DOHH2 (cell line): ENCODE results near the gene SPINT1.
A peak's percentile ranks its signal among the peaks of the same experiment; 100 is the strongest.
"Not testable (repeated sequence)": the region's sequence is repeated elsewhere in the genome, so short reads cannot be mapped to it uniquely, and the experiment has no call there.

ENCODE experiments used
- H3F3A ChIP-seq: fragments of 200-600 bp; sonication (generic), shearing (Covaris generic); 2 replicates; pipeline ENCODE4 v1.6.0; 2016; ENCODE audit warnings: antibody characterized with exemption, mild to moderate bottlenecking; ENCODE audit not compliant: control insufficient read depth, insufficient read depth
- H3K27ac ChIP-seq: fragments of 200-600 bp; sonication (generic); 2 replicates; pipeline ENCODE4 v1.5.1; 2014; ENCODE audit warnings: low read depth, mild to moderate bottlenecking, low read length, moderate library complexity
- H3K27me3 ChIP-seq: fragments of 200-600 bp; sonication (generic); 2 replicates; pipeline ENCODE4 v1.6.1; 2014; ENCODE audit warnings: mild to moderate bottlenecking, low read length, mixed read lengths; ENCODE audit not compliant: control insufficient read depth
- H3K36me3 ChIP-seq: fragments of 200-600 bp; sonication (generic); 2 replicates; pipeline ENCODE4 v1.6.1; 2014; ENCODE audit warnings: mild to moderate bottlenecking, low read length, moderate library complexity, mixed read lengths; ENCODE audit not compliant: control insufficient read depth
- H3K4me1 ChIP-seq: fragments of 200-600 bp; sonication (generic); 2 replicates; pipeline ENCODE4 v1.6.1; 2014; ENCODE audit warnings: mild to moderate bottlenecking, low read length, mixed read lengths; ENCODE audit not compliant: control insufficient read depth
- H3K4me2 ChIP-seq: fragments of 200-600 bp; sonication (generic); 2 replicates; pipeline ENCODE4 v1.6.0; 2014; ENCODE audit warnings: mild to moderate bottlenecking, low read length, moderate library complexity
- H3K4me3 ChIP-seq: fragments of 200-600 bp; sonication (generic); 2 replicates; pipeline ENCODE4 v1.5.1; 2014; ENCODE audit warnings: mild to moderate bottlenecking, low read length, mixed read lengths
- H3K79me2 ChIP-seq: fragments of 200-600 bp; sonication (generic); 2 replicates; pipeline ENCODE4 v1.6.1; 2014; ENCODE audit warnings: mild to moderate bottlenecking, low read length, mixed read lengths; ENCODE audit not compliant: control insufficient read depth
- H3K9me2 ChIP-seq: fragments of 200-600 bp; sonication (generic); replicated peaks from 2 replicates; pipeline ENCODE4 v1.6.1; 2014; ENCODE audit warnings: mild to moderate bottlenecking, low read length, mixed read lengths; ENCODE audit not compliant: control insufficient read depth
- H3K9me3 ChIP-seq: fragments of 200-600 bp; sonication (generic); 2 replicates; pipeline ENCODE4 v1.6.1; 2014; ENCODE audit warnings: antibody characterized with exemption, low read length, mixed read lengths; ENCODE audit not compliant: control insufficient read depth, insufficient read depth
- H4K20me1 ChIP-seq: fragments of 200-600 bp; sonication (generic); 2 replicates; pipeline ENCODE4 v1.6.0; 2014; ENCODE audit warnings: low read depth, mild to moderate bottlenecking, antibody characterized with exemption, low read length, moderate library complexity; ENCODE audit not compliant: control insufficient read depth, insufficient read depth
- CTCF ChIP-seq: fragments of 200-600 bp; sonication (generic); IDR thresholded peaks from one replicate; pipeline ENCODE4 v1.5.1; 2014; ENCODE audit warnings: antibody characterized with exemption, mild to moderate bottlenecking, low read depth, low read length; ENCODE audit not compliant: poor library complexity, severe bottlenecking
- EZH2phosphoT487 ChIP-seq: fragments of 200-600 bp; sonication (generic); IDR thresholded peaks from 2 replicates; pipeline ENCODE4 v1.6.1; 2017; ENCODE audit warnings: borderline replicate concordance, mild to moderate bottlenecking, antibody characterized with exemption, low read length, moderate library complexity, mixed read lengths

The SPINT1 gene

DNA sequence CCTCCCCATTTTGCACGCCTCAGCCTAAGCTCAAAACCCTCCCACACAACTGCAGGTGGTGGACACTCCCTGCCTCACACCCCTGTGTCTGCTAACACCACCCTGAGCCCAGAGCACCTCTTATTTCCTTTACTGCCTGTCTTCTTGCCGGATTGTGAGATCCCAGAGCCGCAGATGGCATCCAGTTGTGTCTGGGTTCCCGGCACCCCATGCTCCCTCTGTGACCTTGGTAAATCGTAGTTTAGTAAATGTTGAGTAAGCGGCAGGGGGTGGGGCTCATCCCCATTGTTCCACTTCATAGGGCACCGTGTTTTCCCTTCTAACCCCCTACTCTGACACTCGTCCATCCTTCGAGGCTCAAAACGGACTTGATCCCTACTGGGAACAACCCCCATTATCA lies 14.9 kb downstream of the SPINT1 start:
- Histone ChIP-seq H3K79me2 (no peaks in the 10 kb centered on the region), H3K27me3 (no peaks in the 10 kb centered on the region), H4K20me1 (no peaks in the 10 kb centered on the region), H3K9me2 (no peaks in the 10 kb centered on the region), H3K36me3 (no peaks in the 10 kb centered on the region), H3K9me3 (no peaks in the 10 kb centered on the region), H3K4me3 (no peak overlapping the region), H3K4me1 (peaks cover 4% of the 10 kb centered on the region), H3F3A (no peaks in the 10 kb centered on the region; the same call in 1 of the 2 replicates), H3K27ac (no peak overlapping the region), H3K4me2 (no peak overlapping the region)
- TF ChIP-seq CTCF, result no peak
- no peak for TF ChIP-seq EZH2phosphoT487

- Histone ChIP-seq H3K9me3 (no peaks in the 10 kb centered on the region), H4K20me1 (no peaks in the 10 kb centered on the region), H3K4me3 (no peak overlapping the region), H3F3A (no peaks in the 10 kb centered on the region; the same call in 1 of the 2 replicates), H3K27me3 (no peaks in the 10 kb centered on the region), H3K27ac (no peak overlapping the region), H3K79me2 (no peaks in the 10 kb centered on the region), H3K36me3 (no peaks in the 10 kb centered on the region), H3K4me1 (peaks cover 4% of the 10 kb centered on the region), H3K4me2 (no peak overlapping the region), H3K9me2 (no peaks in the 10 kb centered on the region)
- TF ChIP-seq EZH2phosphoT487 (no peak), CTCF (peak; percentile 92)
Observed at GRCh38 chr15:40859206-40859851, 15.5 kb downstream of the SPINT1 start.

DNA sequence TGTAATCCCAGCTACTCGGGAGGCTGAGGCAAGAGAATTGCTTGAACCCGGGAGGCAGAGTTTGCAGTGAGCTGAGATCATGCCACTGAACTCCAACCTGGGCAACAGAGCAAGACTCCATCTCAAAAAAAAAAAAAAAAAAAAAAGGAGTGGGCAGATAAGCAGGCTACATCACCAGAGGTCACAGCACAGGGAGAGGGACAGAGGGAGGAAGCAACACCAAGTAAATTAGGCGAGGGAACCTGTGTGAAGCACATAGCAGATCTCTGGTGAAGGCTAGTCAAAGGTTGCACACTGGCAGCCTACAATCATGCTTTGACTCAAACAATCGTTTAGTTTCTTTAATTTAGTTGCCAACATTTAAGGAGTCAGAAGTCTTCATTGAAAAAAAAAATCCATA lies 17.3 kb downstream of the SPINT1 start:
- not testable (repeated sequence) for H3K79me2 ChIP-seq, H3K27me3 ChIP-seq, H3K36me3 ChIP-seq, H3K4me1 ChIP-seq, H3K4me3 ChIP-seq, H3K4me2 ChIP-seq, H3K9me3 ChIP-seq, H4K20me1 ChIP-seq, H3F3A ChIP-seq, H3K9me2 ChIP-seq, H3K27ac ChIP-seq

DNA sequence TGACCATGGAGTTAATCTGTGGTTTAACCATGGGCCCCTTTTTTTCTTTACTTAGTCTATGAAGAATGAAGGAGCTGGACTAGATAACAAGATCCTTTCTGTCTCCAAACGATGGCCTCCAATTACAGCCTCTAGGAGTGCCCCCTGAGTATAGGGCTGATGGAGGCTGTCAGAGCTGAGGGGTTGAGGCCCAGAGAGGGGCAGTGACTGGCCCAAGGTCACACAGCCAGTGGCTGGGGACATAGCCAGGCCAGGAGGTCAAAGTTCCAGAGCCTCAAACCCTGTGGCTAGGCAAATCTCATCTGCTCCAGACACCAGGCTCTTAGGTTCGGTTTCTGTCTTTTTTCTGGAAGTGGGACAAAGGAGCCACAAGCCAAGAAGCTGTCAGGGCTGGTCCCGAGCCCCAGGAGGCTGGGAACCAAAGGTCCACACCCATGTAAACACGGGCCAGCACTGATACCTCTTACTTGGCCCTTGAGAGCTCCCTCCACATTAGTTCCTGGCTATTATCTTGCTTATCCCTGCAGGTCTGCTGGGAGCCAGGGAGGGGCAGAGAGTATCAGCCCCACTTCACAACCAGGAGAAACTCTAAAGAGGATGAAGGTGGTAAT lies 19.9 kb downstream of the SPINT1 start:
- Histone ChIP-seq H3K4me1 (no peaks in the 10 kb centered on the region; the same call in 1 of the 2 replicates), H3K9me2 (no peaks in the 10 kb centered on the region), H3K4me2 (no peak overlapping the region), H4K20me1 (no peaks in the 10 kb centered on the region), H3K27ac (no peak overlapping the region), H3K9me3 (no peaks in the 10 kb centered on the region), H3K4me3 (no peak overlapping the region), H3K36me3 (no peaks in the 10 kb centered on the region), H3F3A (no peaks in the 10 kb centered on the region; the same call in 1 of the 2 replicates), H3K79me2 (no peaks in the 10 kb centered on the region), H3K27me3 (no peaks in the 10 kb centered on the region)
- TF ChIP-seq EZH2phosphoT487 (no peak), CTCF (no peak)
